Brain microvascular endothelial cell (primary cell): ENCODE measurements around the gene TXNRD1.
A peak's percentile ranks its signal among the peaks of the same experiment; 100 is the strongest.

Source experiments
- DNase-seq: peaks from one replicate; pipeline ENCODE4 v3.0.0-alpha.2; 2020
- H3K27ac ChIP-seq: fragments of 250-450 bp; sonication (Bioruptor Pico); 2 replicates; pipeline ENCODE4 v1.5.1; 2020; ENCODE audit warnings: mild to moderate bottlenecking, moderate library complexity
- H3K27me3 ChIP-seq: fragments of 250-450 bp; sonication (Bioruptor Pico); replicated peaks from 2 replicates; pipeline ENCODE4 v1.5.1; 2020; ENCODE audit warnings: mild to moderate bottlenecking
- H3K36me3 ChIP-seq: fragments of 250-450 bp; sonication (Bioruptor Pico); replicated peaks from 2 replicates; pipeline ENCODE4 v1.5.1; 2020; ENCODE audit warnings: mild to moderate bottlenecking
- H3K4me3 ChIP-seq: 2 replicates; pipeline ENCODE4 v1.5.1; 2011; ENCODE audit warnings: low read depth, mild to moderate bottlenecking, control low read depth, low read length, moderate library complexity
- in situ Hi-C: cut with HindIII; loops from 2 replicates; pipeline ENCODE4 v1.10.0; 2017; ENCODE audit warnings: low sequenced_read_pairs, low pct_ligation_motif_present
- TF ChIP-seq, protein P1 (sequence below): IDR thresholded peaks from 2 replicates; pipeline ENCODE4 v1.5.1; 2011; ENCODE audit warnings: low read depth, mild to moderate bottlenecking, moderate library complexity, low read length, control low read depth, inconsistent platforms; ENCODE audit errors: missing control alignments

The TXNRD1 gene

GRCh38 chr12:104280111-104280510 lies 64.5 kb downstream of the TXNRD1 start:
- no peaks in the 10 kb centered on the region for H3K36me3 ChIP-seq
- peak overlapping the region; percentile 92 for H3K27ac ChIP-seq
- DNase-seq, result no peak
- in situ Hi-C loops, result no loop called here
- TF ChIP-seq, protein P1, sequence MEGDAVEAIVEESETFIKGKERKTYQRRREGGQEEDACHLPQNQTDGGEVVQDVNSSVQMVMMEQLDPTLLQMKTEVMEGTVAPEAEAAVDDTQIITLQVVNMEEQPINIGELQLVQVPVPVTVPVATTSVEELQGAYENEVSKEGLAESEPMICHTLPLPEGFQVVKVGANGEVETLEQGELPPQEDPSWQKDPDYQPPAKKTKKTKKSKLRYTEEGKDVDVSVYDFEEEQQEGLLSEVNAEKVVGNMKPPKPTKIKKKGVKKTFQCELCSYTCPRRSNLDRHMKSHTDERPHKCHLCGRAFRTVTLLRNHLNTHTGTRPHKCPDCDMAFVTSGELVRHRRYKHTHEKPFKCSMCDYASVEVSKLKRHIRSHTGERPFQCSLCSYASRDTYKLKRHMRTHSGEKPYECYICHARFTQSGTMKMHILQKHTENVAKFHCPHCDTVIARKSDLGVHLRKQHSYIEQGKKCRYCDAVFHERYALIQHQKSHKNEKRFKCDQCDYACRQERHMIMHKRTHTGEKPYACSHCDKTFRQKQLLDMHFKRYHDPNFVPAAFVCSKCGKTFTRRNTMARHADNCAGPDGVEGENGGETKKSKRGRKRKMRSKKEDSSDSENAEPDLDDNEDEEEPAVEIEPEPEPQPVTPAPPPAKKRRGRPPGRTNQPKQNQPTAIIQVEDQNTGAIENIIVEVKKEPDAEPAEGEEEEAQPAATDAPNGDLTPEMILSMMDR, result no peak
- no peaks in the 10 kb centered on the region for H3K27me3 ChIP-seq
- no peak overlapping the region for H3K4me3 ChIP-seq

DNA sequence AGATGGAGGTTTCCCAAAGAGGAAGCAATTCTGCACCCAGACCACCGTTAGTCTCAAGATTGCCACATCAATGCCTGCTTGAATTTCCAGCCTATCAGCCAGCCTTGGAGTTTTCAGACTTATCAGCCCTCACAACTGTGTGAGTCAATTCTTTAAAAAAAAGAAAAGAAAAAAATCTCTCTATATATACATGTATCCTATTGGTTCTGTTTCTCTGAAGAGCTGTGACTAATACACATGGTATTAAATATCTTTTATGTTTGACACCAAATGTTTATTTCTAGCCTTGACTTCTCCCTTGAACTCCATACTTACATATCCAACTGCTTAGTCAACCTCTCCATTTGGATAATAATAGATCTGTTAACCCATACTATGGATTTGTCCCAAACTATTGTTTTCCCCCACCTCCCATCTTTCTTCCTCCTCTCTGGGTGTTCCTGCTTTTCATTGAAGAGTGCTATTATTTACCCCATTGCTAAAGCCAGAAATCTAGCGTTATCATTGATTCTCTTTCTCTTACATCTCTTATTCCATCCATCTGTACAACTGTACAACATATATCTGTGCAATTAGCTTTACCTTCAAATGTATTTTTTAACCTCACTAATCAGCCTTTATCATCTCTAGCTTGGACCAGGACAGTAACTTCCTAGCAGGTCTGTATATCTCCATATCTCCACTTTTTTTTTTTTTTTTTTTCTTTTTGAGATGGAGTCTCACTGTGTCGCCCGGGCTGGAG lies 65.3 kb downstream of the TXNRD1 start:
- Histone ChIP-seq H3K4me3 (no peak overlapping the region), H3K27me3 (no peaks in the 10 kb centered on the region), H3K27ac (peak overlapping the region; percentile 92), H3K36me3 (no peaks in the 10 kb centered on the region)
- peak; percentile 87 for DNase-seq
- TF ChIP-seq, protein P1, result no peak
- in situ Hi-C loops, result no loop called here

- H3K36me3 ChIP-seq, result no peaks in the 10 kb centered on the region
- H3K27ac ChIP-seq, result peak overlapping the region; percentile 80
- no peak for DNase-seq
- in situ Hi-C loops, result no loop called here
- no peaks in the 10 kb centered on the region for H3K27me3 ChIP-seq
- no peak overlapping the region for H3K4me3 ChIP-seq
- TF ChIP-seq, protein P1, result no peak
Observed at GRCh38 chr12:104281636-104282035, 66.1 kb downstream of the TXNRD1 start.

GRCh38 chr12:104282109-104282508 lies 66.5 kb downstream of the TXNRD1 start:
- Histone ChIP-seq H3K4me3 (no peak overlapping the region), H3K27ac (peak overlapping the region; percentile 80), H3K27me3 (no peaks in the 10 kb centered on the region), H3K36me3 (no peaks in the 10 kb centered on the region)
- in situ Hi-C loops, result no loop called here
- DNase-seq, result peak; percentile 40
- TF ChIP-seq, protein P1, result no peak

DNA sequence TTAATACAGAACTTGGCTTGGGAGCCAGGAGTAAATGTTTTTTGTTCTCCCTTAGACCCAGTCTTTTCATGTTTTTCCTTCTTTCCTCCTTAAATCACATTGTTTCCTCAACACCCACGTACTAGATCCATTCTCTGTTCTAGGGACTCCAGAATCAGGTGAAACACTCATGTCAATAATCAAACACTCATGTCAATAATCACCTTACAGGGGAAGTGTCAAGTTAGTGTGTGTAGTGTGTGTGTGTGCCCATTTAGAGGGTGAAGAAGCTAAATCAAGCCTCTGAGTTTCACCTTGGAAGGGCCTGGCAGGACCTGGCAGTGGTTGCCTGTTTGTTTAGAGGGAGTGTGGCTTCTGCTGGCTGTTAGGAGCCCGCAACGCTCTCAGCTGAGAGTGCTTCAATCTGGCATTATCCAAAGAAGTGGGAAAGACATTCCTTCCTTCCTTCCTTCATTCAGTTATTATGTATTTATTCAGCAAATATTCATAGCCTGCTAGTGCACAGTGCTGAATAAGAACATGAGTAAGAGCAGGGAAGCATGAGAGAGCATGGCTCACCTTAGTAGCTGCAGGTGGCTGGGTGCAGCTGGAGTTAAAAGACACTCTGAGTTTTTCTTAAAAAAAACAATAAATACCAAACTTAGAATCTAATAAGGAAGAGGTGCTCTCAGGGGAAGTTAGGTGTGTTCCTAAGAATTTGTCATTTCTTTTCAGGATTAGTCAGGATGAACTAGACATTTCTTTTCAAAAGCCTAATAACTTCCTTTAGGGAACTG lies 70.3 kb downstream of the TXNRD1 start:
- Histone ChIP-seq H3K27ac (peak overlapping the region; percentile 88), H3K36me3 (peaks cover 7% of the 10 kb centered on the region), H3K4me3 (no peak overlapping the region), H3K27me3 (no peaks in the 10 kb centered on the region)
- in situ Hi-C loops, result no loop called here
- TF ChIP-seq, protein P1, result no peak
- no peak for DNase-seq
